Heart left ventricle (tissue), 16 donors: Measurements from ENCODE around the gene ACSM4. TPM values are rescaled to one million over a fixed set of nuclear protein-coding genes. Genes with fewer than 3 reads are reported as not detected.

ENCODE experiments used
- ATAC-seq, 4 donors: fragments of 200-7000 bp; cut with Tn5 transposase; one replicate each; pipeline ENCODE4 v1.9.1; 2020 to 2022; ENCODE audit warnings: moderate library complexity in 4 of 4, mild to moderate bottlenecking in 3 of 4, moderate number of reproducible peaks in 1 of 4
- DNase-seq, 5 donors: peaks; one replicate each; pipeline ENCODE4 v3.0.0-alpha.2; 2020
- H3K27ac ChIP-seq, 12 donors: fragments of 200-600 bp; sonication (generic) in 4 of 12; one replicate each; pipeline versions ENCODE4 v1.5.0 to v1.8.0; 2016 to 2022; ENCODE audit warnings: mild to moderate bottlenecking in 2 of 12
- H3K27me3 ChIP-seq, 9 donors: fragments of 200-600 bp; sonication (generic) in 2 of 9; one replicate each; pipeline versions ENCODE4 v1.5.1 to v1.8.0; 2016 to 2022; ENCODE audit warnings: mild to moderate bottlenecking in 3 of 9
- H3K36me3 ChIP-seq, 9 donors: fragments of 200-600 bp; sonication (generic) in 2 of 9; one replicate each; pipeline versions ENCODE4 v1.5.0 to v1.8.0; 2018 to 2022; ENCODE audit warnings: mild to moderate bottlenecking in 2 of 9
- H3K4me1 ChIP-seq, 12 donors: fragments of 200-600 bp; sonication (generic) in 4 of 12; one replicate each; pipeline versions ENCODE4 v1.5.0 to v1.8.0; 2016 to 2022; ENCODE audit warnings: mild to moderate bottlenecking in 3 of 12
- H3K4me3 ChIP-seq, 12 donors: fragments of 200-600 bp; sonication (generic) in 4 of 12; one replicate each; pipeline versions ENCODE4 v1.5.0 to v1.8.0; 2017 to 2022; ENCODE audit warnings: mild to moderate bottlenecking in 9 of 12, moderate library complexity in 4 of 12
- H3K9me3 ChIP-seq, 12 donors: fragments of 200-600 bp; sonication (generic) in 4 of 12; one replicate each; pipeline versions ENCODE4 v1.5.0 to v1.8.0; 2016 to 2022; ENCODE audit warnings: mild to moderate bottlenecking in 1 of 12
- POLR2A ChIP-seq, 2 donors: fragments of 450-650 bp; IDR thresholded peaks; one replicate each; pipeline ENCODE4 v1.6.1; 2017; ENCODE audit warnings: antibody characterized with exemption in 2 of 2, mild to moderate bottlenecking in 2 of 2, moderate library complexity in 2 of 2
- WGBS, 4 donors: extraction: QIAGEN DNeasy Blood & Tissue Kit in 2 of 4; methylation state at CpG; one replicate each; pipeline versions ENCODE4 v1.1.5 to v1.1.7; 2013 to 2018; 5-methylcytosine and 5-hydroxymethylcytosine counted together
- intact Hi-C, 10 donors: fragments of 100-400 bp; cut with DNase I; formaldehyde crosslinking; loops; one replicate each; pipeline versions ENCODE4 v1.11.1 to v1.14.2; 2022
- polyA plus RNA-seq, 2 donors: library from polyadenylated mRNA; stranded (reverse); fragments of 200-250 nt; gene quantifications; one replicate each; pipeline ENCODE4 v1.2.3, GENCODE V29; 2013
- total RNA-seq, 9 donors: library from RNA; depleted of rRNA in 2 of 9; stranded (reverse); fragments of >200 nt in 2 of 9; fragmentation: NEBNext Ultra II Directional in 3 of 9; extraction: Animal tissue kit (Norgen Biotek cat#: 25700) in 3 of 9; gene quantifications; one replicate each; pipeline versions ENCODE4 v1.1.0 to v1.2.4, GENCODE V29; 2016 to 2023
- TF ChIP-seq, protein P1 (sequence below), 12 donors: fragments of 200-600 bp; sonication (generic) in 4 of 12; IDR thresholded peaks; one replicate each; pipeline versions ENCODE4 v1.5.0 to v1.8.0; 2018 to 2022; ENCODE audit warnings: antibody characterized with exemption in 12 of 12, mild to moderate bottlenecking in 5 of 12
- donor health status: ischemic (EF 13 %, LVEDD 7.1; RV severe dilation, severe dysfunction).
- donor health status: healthy with polysubstance abuse.
- donor health status: DM: no; HTN: yes; CAD: no.
- donor health status: DM: no; HTN: no; CAD: no.
- donor health status: ischemic (EF 25% LVEDD 6.9; RV normal size, moderate dysfunction).
- donor health status: ischemic (EF 25% LVEDD 5.7; RV mildly dilated, moderate dysfunction).
- donor health status: healthy.
- donor health status: DM: yes; HTN: yes; CAD: no.
- donor health status: ischemic (EF 35%, LVEDD 5.7; RV mildly dilated, moderate dysfunction).
- donor health status: nonischemic (EF 11% LVEDD 7.7; RV severe dilation, severe dysfunction).
- donor health status: DM: yes; HTN: yes; CAD: no.
- donor health status: PGD.
- donor health status: ischemic (EF 29% LVEDD 5.4; RV normal size, mild dysfunction).
- donor health status: nonischemic (EF 23%, LVEDD 6.1; RV moderate dilation, normal function).

Gene ACSM4
- total and polyA plus RNA-seq, 11 donors = not detected

- Histone ChIP-seq H3K9me3 (peaks cover 0 to 1% (median 0%) of the 10 kb centered on the region in 12 donors), H3K4me3 (no peak overlapping the region), H3K27me3 (no peaks in the 10 kb centered on the region), H3K4me1 (no peaks in the 10 kb centered on the region), H3K36me3 (peaks cover 0 to 11% (median 0%) of the 10 kb centered on the region in 9 donors), H3K27ac (no peak overlapping the region)
- ATAC-seq = no peak
- WGBS, 4 donors = 78 to 83% (median 83%) methylated on average over 4 of the region's 4 CpGs
- DNase-seq = no peak
- TF ChIP-seq, protein P1, sequence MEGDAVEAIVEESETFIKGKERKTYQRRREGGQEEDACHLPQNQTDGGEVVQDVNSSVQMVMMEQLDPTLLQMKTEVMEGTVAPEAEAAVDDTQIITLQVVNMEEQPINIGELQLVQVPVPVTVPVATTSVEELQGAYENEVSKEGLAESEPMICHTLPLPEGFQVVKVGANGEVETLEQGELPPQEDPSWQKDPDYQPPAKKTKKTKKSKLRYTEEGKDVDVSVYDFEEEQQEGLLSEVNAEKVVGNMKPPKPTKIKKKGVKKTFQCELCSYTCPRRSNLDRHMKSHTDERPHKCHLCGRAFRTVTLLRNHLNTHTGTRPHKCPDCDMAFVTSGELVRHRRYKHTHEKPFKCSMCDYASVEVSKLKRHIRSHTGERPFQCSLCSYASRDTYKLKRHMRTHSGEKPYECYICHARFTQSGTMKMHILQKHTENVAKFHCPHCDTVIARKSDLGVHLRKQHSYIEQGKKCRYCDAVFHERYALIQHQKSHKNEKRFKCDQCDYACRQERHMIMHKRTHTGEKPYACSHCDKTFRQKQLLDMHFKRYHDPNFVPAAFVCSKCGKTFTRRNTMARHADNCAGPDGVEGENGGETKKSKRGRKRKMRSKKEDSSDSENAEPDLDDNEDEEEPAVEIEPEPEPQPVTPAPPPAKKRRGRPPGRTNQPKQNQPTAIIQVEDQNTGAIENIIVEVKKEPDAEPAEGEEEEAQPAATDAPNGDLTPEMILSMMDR (IDR thresholded peaks at IDR 0.05) = no peak
- no peak for TF ChIP-seq POLR2A (IDR thresholded peaks at IDR 0.05)
- intact Hi-C loops = no loop called here
Measured at GRCh38 chr12:7354529-7354928, 50.7 kb downstream of the ACSM4 start.

GRCh38 chr12:7361265-7361664, 57.4 kb downstream of the ACSM4 start:
- intact Hi-C loops = no loop called here
- 82 to 89% (median 87%) methylated on average over 1 of the region's 1 CpG for WGBS, 4 donors
- H3K4me3 ChIP-seq = no peak overlapping the region
- H3K36me3 ChIP-seq = peaks cover 0 to 11% (median 0%) of the 10 kb centered on the region in 9 donors
- no peak for DNase-seq
- no peak overlapping the region for H3K27ac ChIP-seq
- H3K4me1 ChIP-seq = no peaks in the 10 kb centered on the region
- no peak for ATAC-seq
- peaks cover 0 to 20% (median 0%) of the 10 kb centered on the region in 12 donors for H3K9me3 ChIP-seq
- no peaks in the 10 kb centered on the region for H3K27me3 ChIP-seq
- TF ChIP-seq POLR2A (IDR thresholded peaks at IDR 0.05) = no peak
- TF ChIP-seq, protein P1 (IDR thresholded peaks at IDR 0.05) = no peak

DNA sequence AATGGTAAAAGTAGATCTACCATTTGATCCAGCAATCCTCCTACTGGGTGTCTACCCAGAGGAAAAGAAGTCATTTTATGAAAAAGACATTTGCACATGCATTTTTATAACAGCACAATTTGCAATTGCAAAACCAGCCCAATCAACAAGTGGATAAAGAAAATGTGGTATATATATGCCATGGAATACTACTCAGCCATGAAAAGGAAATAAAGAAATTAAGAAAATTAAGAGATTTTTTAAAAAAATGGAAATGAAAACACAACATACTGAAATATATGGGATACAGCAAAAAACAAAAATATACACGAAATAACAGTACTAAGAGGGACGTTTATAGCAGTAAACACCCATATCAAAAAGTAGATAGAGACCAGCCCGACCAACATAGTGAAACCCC, 58.9 kb downstream of the ACSM4 start:
- no peak overlapping the region for H3K4me3 ChIP-seq
- no peaks in the 10 kb centered on the region for H3K27me3 ChIP-seq
- H3K9me3 ChIP-seq = peaks cover 0 to 20% (median 0%) of the 10 kb centered on the region in 12 donors
- ATAC-seq (no peak), DNase-seq (no peak)
- no peak for TF ChIP-seq POLR2A (IDR thresholded peaks at IDR 0.05)
- TF ChIP-seq, protein P1 (IDR thresholded peaks at IDR 0.05) = no peak
- H3K4me1 ChIP-seq = no peaks in the 10 kb centered on the region
- no peaks in the 10 kb centered on the region for H3K36me3 ChIP-seq
- intact Hi-C loops = no loop called here
- no peak overlapping the region for H3K27ac ChIP-seq
- WGBS, 4 donors = 77 to 82% (median 79%) methylated on average over 3 of the region's 3 CpGs

DNA sequence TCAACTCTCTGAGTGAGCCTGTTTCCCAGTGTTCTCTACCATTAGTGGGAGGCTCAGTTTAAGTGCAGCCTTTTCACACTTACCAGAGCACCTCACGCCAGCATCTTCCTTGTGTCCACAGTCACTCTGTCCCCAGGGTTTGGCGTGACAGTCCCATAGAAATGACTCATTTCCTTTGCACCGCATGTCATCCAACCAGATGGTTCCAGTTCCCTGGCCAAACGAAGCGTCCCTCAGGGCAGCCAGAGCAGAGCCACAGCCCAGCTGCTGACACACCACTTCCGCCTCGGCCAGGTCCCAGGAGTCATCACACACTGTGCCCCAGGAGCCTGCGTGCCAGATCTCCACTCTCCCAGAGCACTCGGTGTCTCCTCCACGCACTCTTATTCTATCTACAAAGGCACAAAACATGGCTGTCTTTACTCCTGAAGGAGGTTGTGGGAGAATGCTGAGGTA, 65.4 kb downstream of the ACSM4 start:
- ATAC-seq (peak; percentile 51 to 83 (median 71)), DNase-seq (peak; percentile 39 to 77 (median 72))
- 39 to 54% (median 45%) methylated on average over 10 of the region's 10 CpGs for WGBS, 4 donors
- Histone ChIP-seq H3K36me3 (no peaks in the 10 kb centered on the region), H3K27me3 (peaks cover 0 to 2% (median 0%) of the 10 kb centered on the region in 9 donors), H3K9me3 (peaks cover 0 to 8% (median 0%) of the 10 kb centered on the region in 12 donors), H3K4me3 (peak overlapping the region in 3 of 12 donors; percentile 6 to 29 (median 21)), H3K27ac (peak overlapping the region in 1 of 12 donors; percentile 15), H3K4me1 (no peaks in the 10 kb centered on the region)
- intact Hi-C loops = no loop called here
- TF ChIP-seq, protein P1 (IDR thresholded peaks at IDR 0.05) = no peak
- no peak for TF ChIP-seq POLR2A (IDR thresholded peaks at IDR 0.05)
